Vagina (tissue), 2 donors: ENCODE results near the gene JPH2. TPM values are rescaled to one million over a fixed set of nuclear protein-coding genes. Genes with fewer than 3 reads are reported as not detected.

Experiments used
- DNase-seq, 2 donors: peaks; one replicate each; pipeline ENCODE4 v3.0.0-alpha.2; 2017; ENCODE audit errors: extremely low spot score in 2 of 2
- H3K27ac ChIP-seq: fragments of 200-600 bp; sonication (generic); one replicate; pipeline ENCODE4 v1.5.1; 2019
- H3K27me3 ChIP-seq: fragments of 200-600 bp; sonication (generic); one replicate; pipeline ENCODE4 v1.5.1; 2019
- H3K36me3 ChIP-seq, 2 donors: fragments of 200-600 bp; sonication (generic); one replicate each; pipeline ENCODE4 v1.5.1; 2017 to 2019
- H3K4me1 ChIP-seq: fragments of 200-600 bp; sonication (generic); one replicate; pipeline ENCODE4 v1.5.1; 2019
- H3K4me3 ChIP-seq, 2 donors: fragments of 200-600 bp; sonication (generic); 1 replicate in 1 of 2; 2 replicates in 1 of 2; pipeline ENCODE4 v1.5.1; 2016 to 2019
- H3K9me3 ChIP-seq: fragments of 200-600 bp; sonication (generic); one replicate; pipeline ENCODE4 v1.5.1; 2019
- POLR2A ChIP-seq, 2 donors: fragments of 450-650 bp; IDR thresholded peaks; one replicate each; pipeline ENCODE4 v1.6.1; 2017; ENCODE audit warnings: antibody characterized with exemption in 2 of 2, mild to moderate bottlenecking in 2 of 2, moderate library complexity in 2 of 2
- POLR2AphosphoS5 ChIP-seq, 2 donors: sonication (generic); formaldehyde crosslinking; IDR thresholded peaks; one replicate each; pipeline ENCODE4 v1.9.0; 2017; ENCODE audit warnings: antibody characterized with exemption in 2 of 2, mild to moderate bottlenecking in 2 of 2, low read depth in 1 of 2; ENCODE audit not compliant: insufficient read depth in 1 of 2
- intact Hi-C: fragments of 100-400 bp; cut with DNase I; formaldehyde crosslinking; loops from one replicate; pipeline ENCODE4 v1.15.1; 2023
- total RNA-seq: library from RNA; depleted of rRNA; stranded (reverse); fragments of >200 nt; gene quantifications from one replicate; pipeline ENCODE4 v1.2.3, GENCODE V29; 2016
- TF ChIP-seq, protein P1 (sequence below), 3 experiments: fragments of 450-650 bp in 2 of 3; fragments of 200-600 bp in 1 of 3; sonication (generic) in 1 of 3; IDR thresholded peaks; one replicate each; pipeline ENCODE4 v1.5.1; 2017 to 2019; ENCODE audit warnings: antibody characterized with exemption in 3 of 3, mild to moderate bottlenecking in 2 of 3, moderate library complexity in 2 of 3

The JPH2 gene
- total RNA-seq, 1 donor from 2014 or later, result 13.8 TPM

DNA sequence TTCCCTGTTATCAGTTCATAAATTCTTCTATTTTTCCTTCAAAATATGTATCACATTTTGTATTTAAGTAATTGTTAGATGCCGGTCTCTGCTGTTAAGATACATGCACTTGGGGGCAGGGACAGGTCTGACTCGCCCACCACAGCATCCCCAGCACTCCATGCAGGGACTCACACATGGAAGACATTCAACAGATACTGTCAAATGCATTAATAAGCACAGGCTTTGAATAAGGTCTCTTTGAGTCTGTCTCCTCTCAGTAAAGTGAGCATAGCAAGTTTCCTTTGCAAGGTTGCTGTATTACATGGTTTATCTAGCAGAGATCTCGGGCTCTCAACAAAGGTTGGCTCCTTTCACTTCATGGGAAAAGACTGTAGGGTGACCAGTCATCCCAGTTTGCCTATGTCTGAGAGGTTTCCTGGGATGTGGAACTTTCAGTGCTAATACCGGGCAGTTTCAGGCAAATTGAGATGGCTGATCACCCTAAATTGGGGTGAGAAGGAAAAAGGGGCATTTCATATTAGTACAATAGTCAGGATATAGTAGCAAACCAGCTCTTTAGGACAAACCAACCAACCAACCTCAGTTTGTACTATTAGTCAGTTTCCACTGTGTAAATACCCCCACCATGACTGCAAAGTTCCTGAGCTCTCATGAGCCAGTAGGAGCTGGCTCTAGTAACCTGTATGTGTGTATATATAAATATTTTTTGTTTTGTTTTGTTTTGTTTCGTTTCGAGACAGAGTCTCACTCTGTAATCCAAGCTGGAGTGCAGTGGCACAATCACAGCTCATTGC, 15.0 kb downstream of the JPH2 start:
- no peaks in the 10 kb centered on the region for H3K27me3 ChIP-seq
- peaks cover 1% of the 10 kb centered on the region for H3K4me1 ChIP-seq
- no peaks in the 10 kb centered on the region for H3K9me3 ChIP-seq
- TF ChIP-seq, protein P1, sequence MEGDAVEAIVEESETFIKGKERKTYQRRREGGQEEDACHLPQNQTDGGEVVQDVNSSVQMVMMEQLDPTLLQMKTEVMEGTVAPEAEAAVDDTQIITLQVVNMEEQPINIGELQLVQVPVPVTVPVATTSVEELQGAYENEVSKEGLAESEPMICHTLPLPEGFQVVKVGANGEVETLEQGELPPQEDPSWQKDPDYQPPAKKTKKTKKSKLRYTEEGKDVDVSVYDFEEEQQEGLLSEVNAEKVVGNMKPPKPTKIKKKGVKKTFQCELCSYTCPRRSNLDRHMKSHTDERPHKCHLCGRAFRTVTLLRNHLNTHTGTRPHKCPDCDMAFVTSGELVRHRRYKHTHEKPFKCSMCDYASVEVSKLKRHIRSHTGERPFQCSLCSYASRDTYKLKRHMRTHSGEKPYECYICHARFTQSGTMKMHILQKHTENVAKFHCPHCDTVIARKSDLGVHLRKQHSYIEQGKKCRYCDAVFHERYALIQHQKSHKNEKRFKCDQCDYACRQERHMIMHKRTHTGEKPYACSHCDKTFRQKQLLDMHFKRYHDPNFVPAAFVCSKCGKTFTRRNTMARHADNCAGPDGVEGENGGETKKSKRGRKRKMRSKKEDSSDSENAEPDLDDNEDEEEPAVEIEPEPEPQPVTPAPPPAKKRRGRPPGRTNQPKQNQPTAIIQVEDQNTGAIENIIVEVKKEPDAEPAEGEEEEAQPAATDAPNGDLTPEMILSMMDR (IDR thresholded peaks at IDR 0.05), result no peak
- TF ChIP-seq POLR2A (IDR thresholded peaks at IDR 0.05) (no peak), POLR2AphosphoS5 (IDR thresholded peaks at IDR 0.05; ENCODE audit: insufficient read depth in 1 of 2, low read depth in 1 of 2) (no peak)
- DNase-seq, result no peak
- H3K36me3 ChIP-seq, result no peaks in the 10 kb centered on the region
- intact Hi-C loops, result no loop called here
- no peak overlapping the region for H3K27ac ChIP-seq
- H3K4me3 ChIP-seq, result no peak overlapping the region

DNA sequence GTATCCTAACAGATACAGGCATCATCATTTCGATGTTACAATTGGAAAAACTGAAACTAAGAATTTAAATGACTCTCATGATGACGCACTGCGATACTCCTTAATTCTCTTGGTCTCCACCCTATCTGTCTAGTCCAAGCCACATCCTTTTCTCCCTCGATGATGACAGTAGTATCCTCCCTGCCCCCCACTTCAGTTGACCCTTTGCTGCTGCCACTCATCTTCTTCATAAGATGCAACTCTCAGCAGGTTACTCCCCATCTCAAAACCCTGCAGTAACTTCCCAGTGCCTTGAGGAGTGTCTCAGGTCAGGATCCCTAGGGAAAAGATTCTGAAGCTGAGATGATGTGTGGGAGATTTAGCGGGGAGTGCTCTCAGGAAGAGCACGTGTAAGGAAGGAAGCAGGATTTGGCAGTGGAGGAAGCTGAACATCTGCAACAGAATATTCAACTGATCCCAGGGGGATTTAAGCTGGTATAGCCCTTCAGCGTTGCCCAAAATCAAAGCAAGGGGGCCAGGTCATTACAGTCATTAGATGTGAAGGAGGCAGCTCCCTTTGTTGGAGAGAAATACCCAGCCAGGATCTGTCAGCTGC, 16.1 kb downstream of the JPH2 start:
- no peaks in the 10 kb centered on the region for H3K4me1 ChIP-seq
- H3K27ac ChIP-seq, result no peak overlapping the region
- no peak overlapping the region for H3K4me3 ChIP-seq
- DNase-seq, result no peak
- no peaks in the 10 kb centered on the region for H3K27me3 ChIP-seq
- intact Hi-C loops, result no loop called here
- no peaks in the 10 kb centered on the region for H3K9me3 ChIP-seq
- H3K36me3 ChIP-seq, result no peaks in the 10 kb centered on the region
- no peak for TF ChIP-seq POLR2AphosphoS5 (IDR thresholded peaks at IDR 0.05; ENCODE audit: insufficient read depth in 1 of 2, low read depth in 1 of 2)
- no peak for TF ChIP-seq POLR2A (IDR thresholded peaks at IDR 0.05)
- TF ChIP-seq, protein P1 (IDR thresholded peaks at IDR 0.05), result no peak

DNA sequence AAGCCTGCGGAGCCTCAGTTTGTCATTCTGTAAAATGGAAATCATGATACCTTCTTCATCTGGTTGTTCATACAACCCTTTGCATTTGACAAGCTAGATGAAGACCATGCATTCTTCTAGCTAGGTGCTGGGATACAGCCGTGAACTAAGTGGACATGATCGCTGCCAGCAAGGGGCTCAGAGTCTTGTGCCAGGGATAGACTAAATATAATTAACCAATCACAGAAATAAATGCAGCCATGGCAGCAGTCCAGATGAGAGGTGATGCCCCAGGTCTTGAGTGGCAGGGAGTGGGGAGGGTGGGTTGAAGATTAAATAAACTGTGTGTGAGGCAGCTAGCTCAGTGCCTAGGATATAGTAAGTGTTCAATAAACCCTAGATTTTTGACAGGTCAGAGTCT, 19.3 kb downstream of the JPH2 start:
- DNase-seq, result no peak
- no peaks in the 10 kb centered on the region for H3K27me3 ChIP-seq
- H3K4me1 ChIP-seq, result no peaks in the 10 kb centered on the region
- TF ChIP-seq POLR2A (IDR thresholded peaks at IDR 0.05), result no peak
- no peak for TF ChIP-seq POLR2AphosphoS5 (IDR thresholded peaks at IDR 0.05; ENCODE audit: insufficient read depth in 1 of 2, low read depth in 1 of 2)
- TF ChIP-seq, protein P1 (IDR thresholded peaks at IDR 0.05), result no peak
- H3K27ac ChIP-seq, result no peak overlapping the region
- H3K4me3 ChIP-seq, result no peak overlapping the region
- no peaks in the 10 kb centered on the region for H3K36me3 ChIP-seq
- intact Hi-C loops, result no loop called here
- H3K9me3 ChIP-seq, result no peaks in the 10 kb centered on the region

DNA sequence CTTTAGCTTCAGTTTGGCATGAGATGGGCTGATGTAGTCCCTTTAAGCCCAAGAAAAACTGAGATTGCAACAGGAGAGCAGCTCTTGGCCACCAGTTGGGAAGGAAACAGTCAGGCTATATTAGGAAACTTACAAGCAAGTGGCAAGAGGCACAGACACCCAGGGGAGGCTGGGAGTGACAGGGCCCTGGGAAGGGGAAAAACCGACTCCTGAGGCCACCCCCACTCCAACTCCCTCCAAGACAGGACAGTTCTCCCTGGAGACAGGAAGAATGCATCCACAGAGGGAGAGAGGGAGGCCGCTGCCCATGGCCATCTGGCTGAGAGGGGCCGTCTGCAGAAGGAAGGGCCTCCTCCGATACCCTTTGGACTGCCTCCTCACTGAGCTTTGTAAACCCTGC, 20.5 kb downstream of the JPH2 start:
- no peak overlapping the region for H3K4me3 ChIP-seq
- no peaks in the 10 kb centered on the region for H3K4me1 ChIP-seq
- H3K9me3 ChIP-seq, result no peaks in the 10 kb centered on the region
- H3K27ac ChIP-seq, result no peak overlapping the region
- no peak for DNase-seq
- H3K27me3 ChIP-seq, result no peaks in the 10 kb centered on the region
- intact Hi-C loops, result no loop called here
- H3K36me3 ChIP-seq, result no peaks in the 10 kb centered on the region
- TF ChIP-seq POLR2A (IDR thresholded peaks at IDR 0.05), result no peak
- peak in 1 of 2 donors; percentile 35 for TF ChIP-seq POLR2AphosphoS5 (IDR thresholded peaks at IDR 0.05; ENCODE audit: insufficient read depth in 1 of 2, low read depth in 1 of 2)

GRCh38 chr20:44166008-44166407, 21.0 kb downstream of the JPH2 start:
- intact Hi-C loops, result no loop called here
- Histone ChIP-seq H3K4me3 (no peak overlapping the region), H3K36me3 (no peaks in the 10 kb centered on the region), H3K27ac (no peak overlapping the region), H3K9me3 (no peaks in the 10 kb centered on the region), H3K4me1 (no peaks in the 10 kb centered on the region), H3K27me3 (no peaks in the 10 kb centered on the region)
- TF ChIP-seq, protein P1 (IDR thresholded peaks at IDR 0.05), result no peak
- TF ChIP-seq POLR2A (IDR thresholded peaks at IDR 0.05) (no peak), POLR2AphosphoS5 (IDR thresholded peaks at IDR 0.05; ENCODE audit: insufficient read depth in 1 of 2, low read depth in 1 of 2) (no peak)
- no peak for DNase-seq
